H9 (cell line): Measurements from ENCODE around the gene NYAP2. TPM values are rescaled to one million over a fixed set of nuclear protein-coding genes. Genes with fewer than 3 reads are reported as not detected.

Experiments used
- DNase-seq: peaks from one replicate; pipeline ENCODE4 v3.0.0-alpha.2; 2017
- H2AFZ ChIP-seq: one replicate; pipeline ENCODE4 v1.6.1; 2013; ENCODE audit warnings: mild to moderate bottlenecking, low read length, control low read depth, moderate library complexity
- H2AK5ac ChIP-seq: 2 replicates; pipeline ENCODE4 v1.6.1; 2013; ENCODE audit warnings: low read length, control low read depth, mixed read lengths; ENCODE audit not compliant: insufficient read length
- H2BK120ac ChIP-seq: one replicate; pipeline ENCODE4 v1.6.1; 2013; ENCODE audit warnings: low read depth, mild to moderate bottlenecking, low read length, control low read depth, inconsistent platforms; ENCODE audit not compliant: poor library complexity, severe bottlenecking
- H2BK12ac ChIP-seq: 2 replicates; pipeline ENCODE4 v1.6.1; 2013; ENCODE audit warnings: low read length, control low read depth, mixed read lengths, low read depth; ENCODE audit not compliant: insufficient read length
- H2BK15ac ChIP-seq: 2 replicates; pipeline ENCODE4 v1.6.1; 2013; ENCODE audit warnings: low read depth, low read length, control low read depth
- H2BK20ac ChIP-seq: one replicate; pipeline ENCODE4 v1.6.1; 2013; ENCODE audit warnings: low read depth, mild to moderate bottlenecking, low read length, control low read depth, inconsistent platforms; ENCODE audit not compliant: poor library complexity, severe bottlenecking
- H2BK5ac ChIP-seq: 2 replicates; pipeline ENCODE4 v1.6.1; 2013; ENCODE audit warnings: low read length, control low read depth, mixed read lengths; ENCODE audit not compliant: insufficient read length
- H3K14ac ChIP-seq: 2 replicates; pipeline ENCODE4 v1.6.1; 2013; ENCODE audit warnings: low read length, control low read depth; ENCODE audit not compliant: insufficient read depth
- H3K18ac ChIP-seq: 2 replicates; pipeline ENCODE4 v1.6.1; 2013; ENCODE audit warnings: low read depth, mild to moderate bottlenecking, mixed read lengths, low read length, control low read depth; ENCODE audit not compliant: insufficient read length
- H3K23ac ChIP-seq: 2 replicates; pipeline ENCODE4 v1.6.1; 2013; ENCODE audit warnings: low read length, control low read depth, mixed read lengths, low read depth; ENCODE audit not compliant: insufficient read length
- H3K23me2 ChIP-seq: 2 replicates; pipeline ENCODE4 v1.6.1; 2013; ENCODE audit warnings: low read depth, mild to moderate bottlenecking, mixed read lengths, low read length, control low read depth; ENCODE audit not compliant: insufficient read length, poor library complexity, severe bottlenecking
- H3K27ac ChIP-seq: 2 replicates; pipeline ENCODE4 v1.5.1; 2013; ENCODE audit warnings: low read length, control low read depth, mixed read lengths, low read depth; ENCODE audit not compliant: insufficient read length
- H3K27me3 ChIP-seq: 2 replicates; pipeline ENCODE4 v1.6.1; 2013; ENCODE audit warnings: low read length, control low read depth, inconsistent platforms; ENCODE audit not compliant: insufficient read depth
- H3K4ac ChIP-seq: 2 replicates; pipeline ENCODE4 v1.6.1; 2013; ENCODE audit warnings: low read depth, mild to moderate bottlenecking, control low read depth, inconsistent platforms, low read length, moderate library complexity
- H3K4me1 ChIP-seq: 2 replicates; pipeline ENCODE4 v1.6.1; 2013; ENCODE audit warnings: low read length, control low read depth, inconsistent platforms; ENCODE audit not compliant: insufficient read depth
- H3K4me2 ChIP-seq: 2 replicates; pipeline ENCODE4 v1.6.1; 2013; ENCODE audit warnings: low read length, control low read depth, mixed read lengths; ENCODE audit not compliant: insufficient read length, insufficient read depth
- H3K56ac ChIP-seq: 2 replicates; pipeline ENCODE4 v1.6.1; 2013; ENCODE audit warnings: low read depth, mild to moderate bottlenecking, mixed read lengths, low read length, control low read depth; ENCODE audit not compliant: insufficient read length
- H3K79me1 ChIP-seq: 2 replicates; pipeline ENCODE4 v1.6.1; 2013; ENCODE audit warnings: low read depth, mild to moderate bottlenecking, moderate library complexity, low read length, control low read depth, inconsistent platforms; ENCODE audit not compliant: insufficient read depth, poor library complexity, severe bottlenecking
- H3K79me2 ChIP-seq: 2 replicates; pipeline ENCODE4 v1.6.1; 2013; ENCODE audit warnings: low read length, control low read depth, inconsistent platforms; ENCODE audit not compliant: insufficient read depth
- H3K9ac ChIP-seq: 2 replicates; pipeline ENCODE4 v1.6.1; 2013; ENCODE audit warnings: low read length, control low read depth, mixed read lengths; ENCODE audit not compliant: insufficient read length; ENCODE audit errors: extremely low read depth
- H3K9me3 ChIP-seq: one replicate; pipeline ENCODE4 v1.6.1; 2013; ENCODE audit warnings: low read depth, low read length, inconsistent platforms; ENCODE audit not compliant: control insufficient read depth
- H3T11ph ChIP-seq: one replicate; pipeline ENCODE4 v1.6.1; 2013; ENCODE audit warnings: mild to moderate bottlenecking, low read length, control low read depth, inconsistent platforms
- H4K20me1 ChIP-seq: one replicate; pipeline ENCODE4 v1.6.1; 2013; ENCODE audit not compliant: control insufficient read depth, insufficient read length, insufficient read depth
- H4K5ac ChIP-seq: 2 replicates; pipeline ENCODE4 v1.6.1; 2013; ENCODE audit warnings: low read depth, mild to moderate bottlenecking, mixed read lengths, low read length, control low read depth; ENCODE audit not compliant: insufficient read length
- H4K8ac ChIP-seq: replicated peaks from 2 replicates; pipeline ENCODE4 v1.6.1; 2013; ENCODE audit warnings: low read length, control low read depth, mixed read lengths, low read depth; ENCODE audit not compliant: insufficient read length
- H4K91ac ChIP-seq: 2 replicates; pipeline ENCODE4 v1.6.1; 2013; ENCODE audit warnings: low read depth, mild to moderate bottlenecking, moderate library complexity, mixed read lengths, low read length, control low read depth; ENCODE audit not compliant: insufficient read length
- H3K27ac Mint-ChIP-seq, 3 experiments: 2 replicates in 2 of 3; 3 replicates in 1 of 3; pipeline ENCODE4 v1.8.0; 2020 to 2021; ENCODE audit warnings: mixed read lengths in 3 of 3, mild to moderate bottlenecking in 1 of 3, moderate library complexity in 1 of 3
- H3K27me3 Mint-ChIP-seq: 2 replicates; pipeline ENCODE4 v1.8.0; 2021; ENCODE audit warnings: low read depth, mild to moderate bottlenecking, moderate library complexity, mixed read lengths
- H3K36me3 Mint-ChIP-seq, 3 experiments: 2 replicates in 2 of 3; 3 replicates in 1 of 3; pipeline ENCODE4 v1.8.0; 2020 to 2021; ENCODE audit warnings: low read depth in 3 of 3, mixed read lengths in 3 of 3; ENCODE audit not compliant: insufficient read depth in 1 of 3
- H3K4me1 Mint-ChIP-seq, 2 experiments: 2 replicates each; pipeline ENCODE4 v1.8.0; 2020; ENCODE audit warnings: mixed read lengths in 2 of 2
- H3K4me3 Mint-ChIP-seq, 2 experiments: 2 replicates in 1 of 2; 3 replicates in 1 of 2; pipeline ENCODE4 v1.8.0; 2020 to 2021; ENCODE audit warnings: mild to moderate bottlenecking in 2 of 2, mixed read lengths in 2 of 2, moderate library complexity in 1 of 2
- H3K9me3 Mint-ChIP-seq, 2 experiments: 2 replicates in 1 of 2; 3 replicates in 1 of 2; pipeline ENCODE4 v1.8.0; 2020; ENCODE audit warnings: mild to moderate bottlenecking in 2 of 2, mixed read lengths in 2 of 2, moderate library complexity in 1 of 2
- CTCF ChIP-seq: fragments of 200-600 bp; sonication (generic); conservative IDR thresholded peaks from 3 replicates; pipeline ENCODE4 v1.8.0; 2021; ENCODE audit warnings: antibody characterized with exemption, mild to moderate bottlenecking
- WGBS: extraction: QIAGEN DNeasy Blood & Tissue Kit; methylation state at CpG from one replicate; pipeline ENCODE4 v1.1.7; 2013; ENCODE audit warnings: missing lambda C conversion rate, low lambda C conversion rate, mixed read lengths; ENCODE audit not compliant: insufficient read length; ENCODE audit errors: extremely low coverage; 5-methylcytosine and 5-hydroxymethylcytosine counted together
- total RNA-seq: library from RNA; stranded (reverse); gene quantifications from 2 replicates; pipeline ENCODE4 v1.2.1, GENCODE V29; 2021

Gene NYAP2
- total RNA-seq, 1 experiment from 2014 or later, result not detected

- TF ChIP-seq CTCF, result no peak
- H2AFZ ChIP-seq, result no peak overlapping the region
- H4K20me1 ChIP-seq, result no peaks in the 10 kb centered on the region
- H3K36me3 Mint-ChIP-seq, result peaks cover 0 to 4% (median 0%) of the 10 kb centered on the region in 3 experiments; a peak in 2 of 7 replicates
- H3T11ph ChIP-seq, result no peak overlapping the region
- no peaks in the 10 kb centered on the region for H3K27me3 Mint-ChIP-seq
- H3K23me2 ChIP-seq, result no peaks in the 10 kb centered on the region
- no peak overlapping the region for H3K56ac ChIP-seq
- no peak overlapping the region for H4K5ac ChIP-seq
- H3K9me3 Mint-ChIP-seq, result 0 out of 5 replicates have a peak, but pooled peaks cover 0 to 4% of the 10 kb centered on the region in 2 experiments
- no peak overlapping the region for H2BK5ac ChIP-seq
- no peak overlapping the region for H3K9ac ChIP-seq
- H3K9me3 ChIP-seq, result no peaks in the 10 kb centered on the region
- H2BK120ac ChIP-seq, result no peak overlapping the region
- no peak overlapping the region for H3K27ac ChIP-seq
- H4K91ac ChIP-seq, result no peak overlapping the region
- no peak overlapping the region for H2AK5ac ChIP-seq
- no peak overlapping the region for H2BK15ac ChIP-seq
- no CpG with 5 or more reads among the region's 6 CpGs for WGBS
- H4K8ac ChIP-seq, result no peak overlapping the region
- H3K27ac Mint-ChIP-seq, result peak overlapping the region in 1 of 3 experiments; percentile 46; a peak in 1 of 7 replicates
- H3K4ac ChIP-seq, result no peak overlapping the region
- no peak overlapping the region for H3K14ac ChIP-seq
- H2BK20ac ChIP-seq, result no peak overlapping the region
- H3K4me2 ChIP-seq, result no peak overlapping the region
- no peak for DNase-seq
- no peaks in the 10 kb centered on the region for H3K27me3 ChIP-seq
- peaks cover 25 to 26% of the 10 kb centered on the region in 2 experiments for H3K4me1 Mint-ChIP-seq
- H3K79me2 ChIP-seq, result no peaks in the 10 kb centered on the region
- no peak overlapping the region for H3K4me3 Mint-ChIP-seq
- H3K23ac ChIP-seq, result no peak overlapping the region
- no peak overlapping the region for H2BK12ac ChIP-seq
- peaks cover 4% of the 10 kb centered on the region; the same call in 1 of the 2 replicates for H3K4me1 ChIP-seq
- H3K18ac ChIP-seq, result no peak overlapping the region
- no peaks in the 10 kb centered on the region for H3K79me1 ChIP-seq
Measured at GRCh38 chr2:225456619-225457260, 57.2 kb downstream of the NYAP2 start.
